HepG2 (cell line): ENCODE results near the gene HYAL1. TPM values are rescaled to one million over a fixed set of nuclear protein-coding genes. Genes with fewer than 3 reads are reported as not detected.

Experiments used
- GTF3A ChIP-seq: sonication (generic); formaldehyde crosslinking; conservative IDR thresholded peaks from 2 replicates; pipeline ENCODE4 v1.4.0; 2020; ENCODE audit warnings: mild to moderate bottlenecking, missing genetic modification reagents
- JARID2 ChIP-seq: sonication (generic); formaldehyde crosslinking; IDR thresholded peaks from 2 replicates; pipeline ENCODE4 v1.8.1; 2023; ENCODE audit warnings: missing genetic modification reagents, inconsistent platforms; ENCODE audit not compliant: insufficient replicate concordance
- PHF5A ChIP-seq: IDR thresholded peaks from one replicate; pipeline ENCODE4 v1.6.1; 2018; ENCODE audit warnings: low read depth, missing genetic modification reagents; ENCODE audit not compliant: unreplicated experiment
- POLR2AphosphoS5 ChIP-seq: IDR thresholded peaks from 2 replicates; pipeline ENCODE4 v1.6.1; 2012; ENCODE audit warnings: low read depth, low read length
- PTBP1 ChIP-seq: fragments of 200-400 bp; formaldehyde crosslinking; IDR thresholded peaks from 2 replicates; pipeline ENCODE4 v1.6.1; 2018; ENCODE audit warnings: low read length, low read depth; ENCODE audit not compliant: poor library complexity, severe bottlenecking
- SIN3B ChIP-seq: fragments of 150-350 bp; IDR thresholded peaks from 2 replicates; pipeline ENCODE4 v1.6.1; 2014; ENCODE audit warnings: low read length
- ZBTB8A ChIP-seq: sonication (generic); formaldehyde crosslinking; IDR thresholded peaks from 2 replicates; pipeline ENCODE4 v1.4.0; 2020; ENCODE audit warnings: mild to moderate bottlenecking, low read depth, missing genetic modification reagents, borderline replicate concordance
- ZNF143 ChIP-seq: sonication (generic); formaldehyde crosslinking; IDR thresholded peaks from 2 replicates; pipeline ENCODE4 v1.4.0; 2020; ENCODE audit warnings: missing genetic modification reagents
- ZNF24 ChIP-seq: fragments of 450-650 bp; IDR thresholded peaks from 2 replicates; pipeline ENCODE4 v1.6.1; 2017; ENCODE audit warnings: antibody characterized with exemption, mild to moderate bottlenecking
- ZNF430 ChIP-seq: sonication (generic); formaldehyde crosslinking; IDR thresholded peaks from 2 replicates; pipeline ENCODE4 v1.9.0; 2021; ENCODE audit warnings: mild to moderate bottlenecking, missing genetic modification reagents
- ZNF562 ChIP-seq: sonication (generic); formaldehyde crosslinking; IDR thresholded peaks from 2 replicates; pipeline ENCODE4 v1.8.0; 2022; ENCODE audit warnings: missing genetic modification reagents, borderline replicate concordance
- polyA plus RNA-seq, 8 experiments: library from polyadenylated mRNA; depleted of rRNA in 3 of 8; stranded (reverse) in 7 of 8; unstranded in 1 of 8; fragments of >200 nt; fragmentation: Illumina TruSeq in 4 of 8; extraction: Trizol in 4 of 8; gene quantifications; 2 replicates each; pipeline versions ENCODE4 v1.2.1 to v1.2.3, GENCODE V29; 2011 to 2016; ENCODE audit warnings: low read depth in 4 of 8, missing spikeins in 1 of 8, mixed read lengths in 1 of 8; ENCODE audit not compliant: insufficient read depth in 1 of 8
- total RNA-seq, 5 experiments: library from RNA; depleted of rRNA; stranded (reverse); fragments of >200 nt; fragmentation: Illumina TruSeq; extraction: Trizol; gene quantifications; 2 replicates each; pipeline ENCODE4 v1.2.3, GENCODE V29; 2016; ENCODE audit warnings: low read depth in 1 of 5
- TF ChIP-seq, protein P1 (sequence below), 2 experiments: IDR thresholded peaks; 2 replicates each; pipeline ENCODE4 v1.6.1; 2011 to 2012; ENCODE audit warnings: low read length in 2 of 2, borderline replicate concordance in 1 of 2, low read depth in 1 of 2, mild to moderate bottlenecking in 1 of 2, moderate library complexity in 1 of 2
- TF ChIP-seq, protein P2 (sequence below): sonication (generic); formaldehyde crosslinking; IDR thresholded peaks from 2 replicates; pipeline ENCODE4 v1.5.1; 2020; ENCODE audit warnings: mild to moderate bottlenecking, missing genetic modification reagents, moderate library complexity
- TF ChIP-seq, protein P3 (sequence below): sonication (generic); formaldehyde crosslinking; IDR thresholded peaks from 2 replicates; pipeline ENCODE4 v1.8.1; 2023; ENCODE audit warnings: missing genetic modification reagents, mild to moderate bottlenecking, borderline replicate concordance
- TF ChIP-seq, protein P4 (sequence below): sonication (generic); formaldehyde crosslinking; IDR thresholded peaks from 2 replicates; pipeline ENCODE4 v1.5.0; 2020; ENCODE audit warnings: missing genetic modification reagents
- TF ChIP-seq, protein P5 (sequence below): sonication (generic); formaldehyde crosslinking; IDR thresholded peaks from 2 replicates; pipeline ENCODE4 v1.4.0; 2020; ENCODE audit warnings: missing genetic modification reagents
- TF ChIP-seq, protein P6 (sequence below): sonication (generic); formaldehyde crosslinking; IDR thresholded peaks from 2 replicates; pipeline ENCODE4 v1.9.0; 2021; ENCODE audit warnings: missing genetic modification reagents, mild to moderate bottlenecking, borderline replicate concordance

Gene HYAL1
- total and polyA plus RNA-seq, 2 of the 13 experiments (the other 11 are each of a cell fraction or from before 2014, with no cell fraction given), result 76.5 to 193 TPM

DNA sequence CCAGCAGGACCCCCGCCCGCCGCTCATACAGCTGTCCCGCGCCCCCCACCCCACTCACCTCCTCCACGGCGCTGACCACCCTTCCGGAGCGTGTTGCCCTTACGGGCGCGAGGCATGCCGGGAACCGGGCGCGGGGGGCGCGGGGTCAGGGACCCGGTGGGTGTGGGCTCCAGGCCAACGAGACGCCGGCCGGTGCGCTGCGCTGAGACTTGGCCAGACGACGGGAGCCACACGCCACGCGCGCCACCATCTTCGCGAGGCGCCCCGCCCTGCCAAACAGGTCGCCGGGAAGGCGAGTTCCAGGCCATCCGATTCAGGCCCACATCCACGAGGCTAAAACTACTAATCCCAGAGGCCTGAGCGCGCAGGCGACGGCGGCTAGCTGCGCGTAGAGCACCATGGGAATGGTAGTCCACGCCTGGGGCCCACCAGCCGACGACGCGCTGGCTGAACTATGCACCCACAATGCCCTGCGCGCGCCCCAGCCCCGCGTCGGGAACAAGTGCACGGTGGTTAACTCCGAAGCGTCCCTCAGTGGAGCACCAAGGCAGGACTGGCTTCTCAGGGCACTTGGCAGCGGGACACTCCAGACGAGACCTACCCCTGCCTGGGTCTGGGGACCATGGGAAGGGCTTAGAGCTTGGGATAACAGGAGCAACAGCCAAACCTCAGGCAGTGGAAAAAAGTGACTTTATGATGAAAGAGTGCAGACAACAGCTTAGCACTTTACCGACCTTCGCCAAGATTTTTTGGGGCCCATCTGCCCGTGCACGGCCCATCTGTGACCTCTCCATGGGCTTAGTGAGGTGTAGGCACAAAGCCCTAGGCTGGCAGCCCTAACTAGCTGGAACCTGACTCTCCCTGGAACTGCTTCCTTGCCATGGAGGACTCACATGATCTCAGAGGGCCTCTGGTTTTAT is 11.0 kb downstream of the HYAL1 start, which contains the start of gene IFRD2 (continued):
- TF ChIP-seq ZNF562 (CRISPR knock-in tag) (no peak), ZBTB8A (CRISPR knock-in tag) (no peak), GTF3A (CRISPR knock-in tag) (0 out of 2 replicates have a peak, but pooled peaks have one; percentile 55), PTBP1 (no peak), JARID2 (CRISPR knock-in tag) (no peak), ZNF430 (CRISPR knock-in tag) (no peak), ZNF24 (no peak), SIN3B (peak; percentile 49; the same call in 1 of the 2 replicates), POLR2AphosphoS5 (peak; percentile 86), PHF5A (CRISPR knock-in tag) (no peak), ZNF143 (CRISPR knock-in tag) (peak; percentile 97)
- TF ChIP-seq, protein P1, sequence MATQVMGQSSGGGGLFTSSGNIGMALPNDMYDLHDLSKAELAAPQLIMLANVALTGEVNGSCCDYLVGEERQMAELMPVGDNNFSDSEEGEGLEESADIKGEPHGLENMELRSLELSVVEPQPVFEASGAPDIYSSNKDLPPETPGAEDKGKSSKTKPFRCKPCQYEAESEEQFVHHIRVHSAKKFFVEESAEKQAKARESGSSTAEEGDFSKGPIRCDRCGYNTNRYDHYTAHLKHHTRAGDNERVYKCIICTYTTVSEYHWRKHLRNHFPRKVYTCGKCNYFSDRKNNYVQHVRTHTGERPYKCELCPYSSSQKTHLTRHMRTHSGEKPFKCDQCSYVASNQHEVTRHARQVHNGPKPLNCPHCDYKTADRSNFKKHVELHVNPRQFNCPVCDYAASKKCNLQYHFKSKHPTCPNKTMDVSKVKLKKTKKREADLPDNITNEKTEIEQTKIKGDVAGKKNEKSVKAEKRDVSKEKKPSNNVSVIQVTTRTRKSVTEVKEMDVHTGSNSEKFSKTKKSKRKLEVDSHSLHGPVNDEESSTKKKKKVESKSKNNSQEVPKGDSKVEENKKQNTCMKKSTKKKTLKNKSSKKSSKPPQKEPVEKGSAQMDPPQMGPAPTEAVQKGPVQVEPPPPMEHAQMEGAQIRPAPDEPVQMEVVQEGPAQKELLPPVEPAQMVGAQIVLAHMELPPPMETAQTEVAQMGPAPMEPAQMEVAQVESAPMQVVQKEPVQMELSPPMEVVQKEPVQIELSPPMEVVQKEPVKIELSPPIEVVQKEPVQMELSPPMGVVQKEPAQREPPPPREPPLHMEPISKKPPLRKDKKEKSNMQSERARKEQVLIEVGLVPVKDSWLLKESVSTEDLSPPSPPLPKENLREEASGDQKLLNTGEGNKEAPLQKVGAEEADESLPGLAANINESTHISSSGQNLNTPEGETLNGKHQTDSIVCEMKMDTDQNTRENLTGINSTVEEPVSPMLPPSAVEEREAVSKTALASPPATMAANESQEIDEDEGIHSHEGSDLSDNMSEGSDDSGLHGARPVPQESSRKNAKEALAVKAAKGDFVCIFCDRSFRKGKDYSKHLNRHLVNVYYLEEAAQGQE (IDR thresholded peaks at IDR 0.05; ENCODE audit: borderline replicate concordance in 1 of 2, low read depth in 1 of 2, low read length in 2 of 2), result no peak; a peak in 1 of 4 replicates
- TF ChIP-seq, protein P2, sequence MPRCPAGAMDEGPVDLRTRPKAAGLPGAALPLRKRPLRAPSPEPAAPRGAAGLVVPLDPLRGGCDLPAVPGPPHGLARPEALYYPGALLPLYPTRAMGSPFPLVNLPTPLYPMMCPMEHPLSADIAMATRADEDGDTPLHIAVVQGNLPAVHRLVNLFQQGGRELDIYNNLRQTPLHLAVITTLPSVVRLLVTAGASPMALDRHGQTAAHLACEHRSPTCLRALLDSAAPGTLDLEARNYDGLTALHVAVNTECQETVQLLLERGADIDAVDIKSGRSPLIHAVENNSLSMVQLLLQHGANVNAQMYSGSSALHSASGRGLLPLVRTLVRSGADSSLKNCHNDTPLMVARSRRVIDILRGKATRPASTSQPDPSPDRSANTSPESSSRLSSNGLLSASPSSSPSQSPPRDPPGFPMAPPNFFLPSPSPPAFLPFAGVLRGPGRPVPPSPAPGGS (CRISPR knock-in tag), result peak; percentile 76; the same call in 1 of the 2 replicates
- TF ChIP-seq, protein P3, sequence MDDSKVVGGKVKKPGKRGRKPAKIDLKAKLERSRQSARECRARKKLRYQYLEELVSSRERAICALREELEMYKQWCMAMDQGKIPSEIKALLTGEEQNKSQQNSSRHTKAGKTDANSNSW (CRISPR knock-in tag), result peak; percentile 0; the same call in 1 of the 2 replicates
- TF ChIP-seq, protein P4, sequence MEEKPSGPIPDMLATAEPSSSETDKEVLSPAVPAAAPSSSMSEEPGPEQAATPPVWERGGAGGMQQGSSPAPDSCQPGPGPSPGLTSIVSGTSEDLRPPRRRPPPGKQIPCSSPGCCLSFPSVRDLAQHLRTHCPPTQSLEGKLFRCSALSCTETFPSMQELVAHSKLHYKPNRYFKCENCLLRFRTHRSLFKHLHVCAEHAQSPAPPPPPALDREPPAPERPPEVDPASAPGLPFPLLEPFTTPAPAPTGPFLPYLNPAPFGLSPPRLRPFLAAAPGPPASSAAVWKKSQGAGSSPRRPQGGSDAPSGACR (CRISPR knock-in tag), result no peak
- TF ChIP-seq, protein P5, sequence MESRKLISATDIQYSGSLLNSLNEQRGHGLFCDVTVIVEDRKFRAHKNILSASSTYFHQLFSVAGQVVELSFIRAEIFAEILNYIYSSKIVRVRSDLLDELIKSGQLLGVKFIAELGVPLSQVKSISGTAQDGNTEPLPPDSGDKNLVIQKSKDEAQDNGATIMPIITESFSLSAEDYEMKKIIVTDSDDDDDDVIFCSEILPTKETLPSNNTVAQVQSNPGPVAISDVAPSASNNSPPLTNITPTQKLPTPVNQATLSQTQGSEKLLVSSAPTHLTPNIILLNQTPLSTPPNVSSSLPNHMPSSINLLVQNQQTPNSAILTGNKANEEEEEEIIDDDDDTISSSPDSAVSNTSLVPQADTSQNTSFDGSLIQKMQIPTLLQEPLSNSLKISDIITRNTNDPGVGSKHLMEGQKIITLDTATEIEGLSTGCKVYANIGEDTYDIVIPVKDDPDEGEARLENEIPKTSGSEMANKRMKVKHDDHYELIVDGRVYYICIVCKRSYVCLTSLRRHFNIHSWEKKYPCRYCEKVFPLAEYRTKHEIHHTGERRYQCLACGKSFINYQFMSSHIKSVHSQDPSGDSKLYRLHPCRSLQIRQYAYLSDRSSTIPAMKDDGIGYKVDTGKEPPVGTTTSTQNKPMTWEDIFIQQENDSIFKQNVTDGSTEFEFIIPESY (CRISPR knock-in tag), result no peak; the same call in 1 of the 2 replicates
- TF ChIP-seq, protein P6, sequence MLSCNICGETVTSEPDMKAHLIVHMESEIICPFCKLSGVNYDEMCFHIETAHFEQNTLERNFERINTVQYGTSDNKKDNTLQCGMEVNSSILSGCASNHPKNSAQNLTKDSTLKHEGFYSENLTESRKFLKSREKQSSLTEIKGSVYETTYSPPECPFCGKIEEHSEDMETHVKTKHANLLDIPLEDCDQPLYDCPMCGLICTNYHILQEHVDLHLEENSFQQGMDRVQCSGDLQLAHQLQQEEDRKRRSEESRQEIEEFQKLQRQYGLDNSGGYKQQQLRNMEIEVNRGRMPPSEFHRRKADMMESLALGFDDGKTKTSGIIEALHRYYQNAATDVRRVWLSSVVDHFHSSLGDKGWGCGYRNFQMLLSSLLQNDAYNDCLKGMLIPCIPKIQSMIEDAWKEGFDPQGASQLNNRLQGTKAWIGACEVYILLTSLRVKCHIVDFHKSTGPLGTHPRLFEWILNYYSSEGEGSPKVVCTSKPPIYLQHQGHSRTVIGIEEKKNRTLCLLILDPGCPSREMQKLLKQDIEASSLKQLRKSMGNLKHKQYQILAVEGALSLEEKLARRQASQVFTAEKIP (CRISPR knock-in tag), result no peak
